ENCODE results near the gene GRAMD4. TPM values are rescaled to one million over a fixed set of nuclear protein-coding genes. Genes with fewer than 3 reads are reported as not detected.

GRAMD4 gene, protein sequence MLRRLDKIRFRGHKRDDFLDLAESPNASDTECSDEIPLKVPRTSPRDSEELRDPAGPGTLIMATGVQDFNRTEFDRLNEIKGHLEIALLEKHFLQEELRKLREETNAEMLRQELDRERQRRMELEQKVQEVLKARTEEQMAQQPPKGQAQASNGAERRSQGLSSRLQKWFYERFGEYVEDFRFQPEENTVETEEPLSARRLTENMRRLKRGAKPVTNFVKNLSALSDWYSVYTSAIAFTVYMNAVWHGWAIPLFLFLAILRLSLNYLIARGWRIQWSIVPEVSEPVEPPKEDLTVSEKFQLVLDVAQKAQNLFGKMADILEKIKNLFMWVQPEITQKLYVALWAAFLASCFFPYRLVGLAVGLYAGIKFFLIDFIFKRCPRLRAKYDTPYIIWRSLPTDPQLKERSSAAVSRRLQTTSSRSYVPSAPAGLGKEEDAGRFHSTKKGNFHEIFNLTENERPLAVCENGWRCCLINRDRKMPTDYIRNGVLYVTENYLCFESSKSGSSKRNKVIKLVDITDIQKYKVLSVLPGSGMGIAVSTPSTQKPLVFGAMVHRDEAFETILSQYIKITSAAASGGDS
- total RNA-seq, result 16.7 and 30.4 TPM in 2 replicates

DNA sequence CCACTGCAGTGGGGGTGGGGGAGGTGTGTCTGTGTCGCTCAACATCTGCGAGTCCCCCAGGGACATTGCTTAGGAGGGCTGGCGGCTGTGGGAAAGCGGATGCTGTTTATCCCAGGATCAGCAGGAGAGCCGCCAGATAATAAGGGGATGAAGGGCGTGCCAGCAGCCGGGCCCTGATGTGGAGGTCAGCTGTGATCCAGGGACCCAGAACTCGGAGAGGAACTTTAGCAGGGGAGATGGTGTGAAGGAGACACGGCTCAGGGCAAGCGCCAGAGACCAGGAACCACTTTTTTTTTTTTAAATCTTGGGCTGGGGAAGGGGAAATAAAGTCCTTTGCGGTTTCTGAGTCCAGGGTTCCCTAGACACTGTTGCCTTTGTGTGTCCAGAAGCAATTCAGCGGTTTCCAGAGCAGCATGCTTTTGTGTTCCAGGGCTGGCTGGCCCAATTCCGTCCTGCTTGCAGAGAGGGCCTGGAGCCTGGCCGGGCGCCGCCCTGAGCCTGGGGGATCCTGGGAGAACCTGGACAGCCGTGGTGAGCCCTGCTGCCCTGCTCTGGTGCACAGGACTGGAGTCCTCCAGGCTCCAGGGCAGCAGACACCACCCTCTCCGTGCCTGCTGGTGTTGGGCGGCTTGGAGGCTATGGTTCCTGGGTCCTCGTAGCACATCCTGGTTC, at the start of gene GRAMD4:
Gene GRAMD4 (plus strand): TSS at position 557 of the 672 bp plus-strand sequence. CDS start 6,414 bp downstream, outside the sequence.

Other genes with a start within 250 kb of the GRAMD4 start
- 0.58 and 2.0 TPM in 2 replicates for gene CELSR1, start 82.8 kb upstream of the GRAMD4 start, total RNA-seq
- gene CERK, start 117.9 kb downstream of the GRAMD4 start, total RNA-seq, result 31.3 and 60.0 TPM in 2 replicates
- 10.7 and 19.4 TPM in 2 replicates for gene TBC1D22A, start 142.3 kb downstream of the GRAMD4 start, total RNA-seq